ELR (cell line): ENCODE measurements around the gene GTPBP6.
"Not testable (repeated sequence)": the region's sequence is repeated elsewhere in the genome, so short reads cannot be mapped to it uniquely, and the experiment has no call there.

Experiments
- DNase-seq: peaks from one replicate; pipeline ENCODE4 v3.0.0-alpha.2; 2015; ENCODE audit warnings: low read depth

GTPBP6 gene

GRCh38 chrX:290476-291166, 28.0 kb downstream of the GTPBP6 start:
- no peak for DNase-seq

- no peak for DNase-seq
Measured at GRCh38 chrX:288561-288991, 30.0 kb downstream of the GTPBP6 start.

GRCh38 chrX:287670-288069, 30.9 kb downstream of the GTPBP6 start:
- no peak for DNase-seq

- DNase-seq, result no peak
Measured at GRCh38 chrX:285076-285677, 33.4 kb downstream of the GTPBP6 start.

DNA sequence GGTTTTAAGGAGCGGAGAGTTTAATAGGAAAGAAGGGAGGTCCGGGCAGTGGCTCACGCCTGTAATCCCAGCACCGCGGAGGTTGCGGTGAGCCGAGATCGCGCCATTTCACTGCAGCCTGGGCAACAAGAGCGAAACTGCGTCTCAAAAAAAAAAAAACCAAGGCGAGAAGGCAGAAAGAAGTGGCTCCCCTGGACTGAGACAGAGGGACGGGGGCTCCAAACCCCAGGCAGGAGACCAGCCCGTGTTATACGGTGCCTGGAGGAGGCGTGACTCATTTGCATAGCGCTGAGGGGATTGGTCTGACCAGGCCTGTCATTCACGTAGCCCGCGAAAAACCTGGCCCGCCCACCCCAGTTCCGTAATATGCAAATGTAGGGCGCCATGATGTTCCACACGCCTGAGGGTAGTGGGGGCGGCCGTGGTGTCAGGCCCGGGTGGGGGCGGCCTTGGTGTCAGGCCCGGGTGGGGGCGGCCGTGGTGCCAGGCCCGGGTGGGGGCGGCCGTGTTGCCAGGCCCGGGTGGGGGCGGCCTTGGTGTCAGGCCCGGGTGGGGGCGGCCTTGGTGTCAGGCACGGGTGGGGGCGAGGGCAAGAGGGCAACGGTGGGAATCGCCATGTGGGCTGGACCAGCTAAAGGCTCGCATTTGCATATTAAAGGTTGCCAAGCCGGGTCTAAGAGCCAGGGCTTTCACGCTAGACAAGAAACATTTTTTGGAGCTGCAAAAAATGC, 35.3 kb downstream of the GTPBP6 start:
- peak; percentile 92 for DNase-seq

DNA sequence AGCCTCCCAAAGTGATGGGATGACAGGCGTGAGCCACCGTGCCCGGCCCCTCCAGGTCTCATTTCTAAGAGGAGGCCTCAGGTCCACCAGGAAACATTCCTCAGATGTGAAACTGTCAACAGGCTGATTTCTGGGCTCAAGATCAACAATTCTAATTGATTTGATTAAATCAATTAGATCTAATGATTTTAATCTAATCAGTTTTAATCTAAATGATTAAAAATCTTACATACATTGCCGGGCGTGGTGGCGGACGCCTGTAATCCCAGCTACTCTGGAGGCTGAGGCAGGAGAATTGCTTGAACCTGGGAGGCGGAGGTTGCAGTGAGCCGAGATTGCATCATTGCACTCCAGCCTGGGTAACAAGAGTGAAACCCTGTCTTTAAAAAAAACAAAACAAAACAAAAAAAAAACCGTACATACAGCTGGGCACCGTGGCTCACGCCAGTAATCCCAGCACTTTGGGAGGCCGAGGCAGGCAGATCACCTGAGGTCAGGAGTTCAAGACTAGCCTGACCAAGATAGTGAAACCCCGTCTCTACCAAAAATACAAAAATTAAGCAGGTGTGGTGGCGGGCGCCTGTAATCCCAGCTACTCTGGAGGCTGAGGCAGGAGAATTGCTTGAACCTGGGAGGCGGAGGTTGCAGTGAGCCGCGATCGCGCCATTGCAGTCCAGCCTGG, 36.5 kb downstream of the GTPBP6 start:
- DNase-seq, result not testable (repeated sequence)

- no peak for DNase-seq
Measured at GRCh38 chrX:281166-281999, 37.2 kb downstream of the GTPBP6 start, which contains the start of gene PLCXD1. Gene PLCXD1, plus strand, starts transcription at chrX:281381. Its CDS starts 2,807 bp downstream, at chrX:284188.

DNA sequence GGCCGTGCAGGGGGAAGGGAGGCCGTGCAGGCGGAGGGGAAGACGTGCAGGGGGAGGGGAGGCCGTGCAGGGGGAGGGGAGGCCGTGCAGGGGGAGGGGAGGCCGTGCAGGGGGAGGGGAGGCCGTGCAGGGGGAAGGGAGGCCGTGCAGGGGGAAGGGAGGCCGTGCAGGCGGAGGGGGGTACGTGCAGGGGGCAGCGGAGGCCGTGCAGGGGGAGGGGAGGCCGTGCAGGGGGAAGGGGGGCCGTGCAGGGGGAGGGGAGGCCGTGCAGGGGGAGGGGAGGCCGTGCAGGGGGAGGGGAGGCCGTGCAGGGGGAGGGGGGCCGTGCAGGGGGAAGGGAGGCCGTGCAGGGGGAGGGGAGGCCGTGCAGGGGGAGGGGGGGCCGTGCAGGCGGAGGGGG, 37.9 kb downstream of the GTPBP6 start:
- DNase-seq, result not testable (repeated sequence)

DNA sequence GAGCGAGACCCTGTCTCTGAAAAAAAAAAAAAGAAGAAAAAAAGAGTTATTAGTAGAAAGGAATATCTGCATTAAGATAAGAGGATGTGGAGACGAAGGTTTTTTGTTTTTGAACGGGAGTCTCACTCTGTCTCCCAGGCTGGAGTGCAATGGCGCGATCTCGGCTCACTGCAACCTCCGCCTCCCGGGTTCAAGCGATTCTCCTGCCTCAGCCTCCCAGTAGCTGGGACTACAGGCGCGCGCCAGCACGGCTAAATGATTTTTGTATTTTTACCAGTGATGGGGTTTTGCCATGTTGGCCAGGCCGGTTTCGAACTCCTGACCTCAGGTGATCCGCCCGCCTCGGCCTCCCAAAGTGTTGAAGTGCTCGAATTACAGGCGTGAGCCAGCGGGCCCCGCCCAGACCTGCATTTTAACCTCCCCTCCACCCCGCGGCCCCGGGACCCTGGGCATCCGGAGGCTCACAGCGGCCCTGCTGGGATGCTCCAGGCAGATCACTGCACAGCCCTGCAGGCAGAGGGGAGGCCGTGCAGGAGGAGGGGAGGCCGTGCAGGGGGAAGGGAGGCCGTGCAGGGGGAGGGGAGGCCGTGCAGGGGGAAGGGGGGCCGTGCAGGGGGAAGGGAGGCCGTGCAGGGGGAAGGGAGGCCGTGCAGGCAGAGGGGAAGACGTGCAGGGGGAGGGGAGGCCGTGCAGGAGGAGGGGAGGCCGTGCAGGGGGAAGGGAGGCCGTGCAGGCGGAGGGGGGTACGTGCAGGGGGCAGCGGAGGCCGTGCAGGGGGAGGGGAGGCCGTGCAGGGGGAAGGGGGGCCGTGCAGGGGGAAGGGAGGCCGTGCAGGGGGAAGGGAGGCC, 38.6 kb downstream of the GTPBP6 start:
- DNase-seq, result not testable (repeated sequence)

DNA sequence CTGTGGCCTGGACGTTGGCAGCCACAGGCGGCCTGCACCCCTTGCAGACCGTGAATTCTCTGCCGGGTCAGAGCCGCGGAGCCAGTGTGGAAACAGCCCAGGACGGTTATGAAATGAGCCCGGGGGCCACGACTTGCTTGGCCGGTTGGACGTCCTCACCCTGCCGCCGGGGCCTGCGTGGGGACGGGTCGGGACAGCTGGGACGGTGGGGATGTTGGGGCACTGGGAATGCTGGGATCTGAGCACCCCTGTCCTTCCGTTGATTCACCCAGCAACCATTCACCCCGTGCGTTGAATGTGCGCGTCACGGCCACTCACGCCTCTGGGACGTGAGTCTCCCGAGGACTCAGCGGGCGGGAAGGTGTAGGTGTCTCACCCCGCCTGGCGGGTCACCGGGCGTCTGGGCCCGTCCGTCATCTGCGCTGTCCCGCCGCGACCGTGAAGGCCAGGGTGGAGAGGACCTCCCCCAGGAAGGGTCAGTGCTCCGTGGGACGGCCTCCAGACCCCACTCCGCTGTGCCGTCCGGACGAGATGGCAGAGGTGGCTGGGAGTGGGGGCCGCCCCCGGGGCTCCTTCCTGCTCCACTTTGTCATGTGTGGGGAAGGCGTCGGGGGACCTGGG, 41.9 kb downstream of the GTPBP6 start:
- DNase-seq, result peak; percentile 93

GRCh38 chrX:275967-276580, 42.5 kb downstream of the GTPBP6 start:
- peak; percentile 69 for DNase-seq

- no peak for DNase-seq
Measured at GRCh38 chrX:275476-275966, 43.1 kb downstream of the GTPBP6 start.

DNA sequence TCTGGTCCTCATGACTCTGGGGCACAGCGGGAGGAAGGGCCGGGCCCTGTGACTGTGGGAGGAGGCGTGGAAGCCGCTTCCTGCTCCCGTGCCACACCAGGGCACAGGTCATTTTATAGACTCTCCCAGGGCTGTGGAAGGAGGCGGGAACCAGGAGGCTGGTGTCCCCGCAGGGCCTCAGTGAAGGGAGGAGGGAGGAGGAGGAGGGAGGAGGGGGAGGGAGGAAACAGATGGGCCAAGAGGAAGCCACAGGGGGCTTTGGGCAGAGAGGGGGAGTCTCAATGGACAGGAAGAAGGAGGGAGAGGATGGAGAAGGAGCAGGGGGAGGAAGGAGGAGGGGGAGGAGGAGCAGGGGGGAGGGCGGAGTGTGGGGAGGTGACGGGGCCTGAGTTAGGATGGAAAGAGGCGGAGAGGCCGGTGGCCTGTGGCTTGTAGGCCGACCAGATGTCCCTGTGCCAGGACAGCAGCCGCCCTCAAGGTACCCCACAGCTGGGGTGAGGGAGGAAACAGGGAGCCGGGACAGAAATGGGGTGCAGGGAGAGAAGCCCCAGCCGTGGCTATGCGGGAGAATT, 43.6 kb downstream of the GTPBP6 start:
- DNase-seq, result no peak

DNA sequence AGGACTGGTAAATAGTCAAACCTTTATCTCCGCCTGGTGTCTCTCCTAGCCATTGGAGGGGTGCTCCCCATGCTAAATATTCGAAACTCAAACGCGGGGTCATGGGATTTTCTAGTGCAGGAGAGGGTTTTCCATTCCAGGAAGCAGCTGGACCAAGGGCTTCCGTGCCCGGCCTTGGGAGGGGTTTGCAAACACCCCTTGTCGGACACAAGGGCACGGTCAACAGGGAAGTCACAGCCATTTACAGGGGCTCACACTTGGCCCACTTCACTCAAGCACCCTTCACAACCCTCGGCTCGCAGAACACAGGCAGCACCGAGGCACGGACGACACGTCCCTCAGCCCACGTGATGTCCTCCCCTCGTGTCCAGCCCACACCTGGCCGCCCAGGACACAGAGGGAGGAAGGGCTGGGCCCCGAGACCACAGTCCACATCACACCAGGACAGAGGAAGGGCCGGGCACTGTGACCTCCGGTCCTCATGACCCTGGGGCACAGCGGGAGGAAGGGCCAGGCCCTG, 47.7 kb downstream of the GTPBP6 start:
- no peak for DNase-seq

DNA sequence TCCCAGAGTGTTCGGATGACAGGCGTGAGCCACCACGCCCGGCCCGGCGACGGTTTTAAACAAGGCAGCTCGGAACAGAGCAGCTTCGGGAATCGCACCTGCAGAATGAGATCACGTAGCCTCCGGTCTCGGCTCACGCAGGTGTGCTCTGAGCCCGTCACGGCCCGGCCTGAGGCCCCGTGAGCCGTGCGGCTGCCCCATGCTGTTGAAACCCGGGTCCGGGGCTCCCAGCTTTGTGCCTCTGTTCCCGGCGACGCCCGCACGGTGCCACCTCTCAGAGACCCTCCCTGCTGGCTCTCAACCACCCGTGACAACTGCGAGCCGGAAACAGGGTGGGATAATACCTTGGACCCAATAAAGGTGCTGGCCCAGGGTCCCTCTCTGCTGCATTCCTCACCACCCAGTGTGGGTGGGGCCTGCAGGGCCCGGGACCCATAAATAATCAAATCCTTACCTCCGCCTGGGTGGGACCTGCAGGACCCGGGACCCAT, 50.8 kb downstream of the GTPBP6 start:
- DNase-seq, result no peak

- no peak for DNase-seq
Measured at GRCh38 chrX:265502-265901, 53.1 kb downstream of the GTPBP6 start.

DNA sequence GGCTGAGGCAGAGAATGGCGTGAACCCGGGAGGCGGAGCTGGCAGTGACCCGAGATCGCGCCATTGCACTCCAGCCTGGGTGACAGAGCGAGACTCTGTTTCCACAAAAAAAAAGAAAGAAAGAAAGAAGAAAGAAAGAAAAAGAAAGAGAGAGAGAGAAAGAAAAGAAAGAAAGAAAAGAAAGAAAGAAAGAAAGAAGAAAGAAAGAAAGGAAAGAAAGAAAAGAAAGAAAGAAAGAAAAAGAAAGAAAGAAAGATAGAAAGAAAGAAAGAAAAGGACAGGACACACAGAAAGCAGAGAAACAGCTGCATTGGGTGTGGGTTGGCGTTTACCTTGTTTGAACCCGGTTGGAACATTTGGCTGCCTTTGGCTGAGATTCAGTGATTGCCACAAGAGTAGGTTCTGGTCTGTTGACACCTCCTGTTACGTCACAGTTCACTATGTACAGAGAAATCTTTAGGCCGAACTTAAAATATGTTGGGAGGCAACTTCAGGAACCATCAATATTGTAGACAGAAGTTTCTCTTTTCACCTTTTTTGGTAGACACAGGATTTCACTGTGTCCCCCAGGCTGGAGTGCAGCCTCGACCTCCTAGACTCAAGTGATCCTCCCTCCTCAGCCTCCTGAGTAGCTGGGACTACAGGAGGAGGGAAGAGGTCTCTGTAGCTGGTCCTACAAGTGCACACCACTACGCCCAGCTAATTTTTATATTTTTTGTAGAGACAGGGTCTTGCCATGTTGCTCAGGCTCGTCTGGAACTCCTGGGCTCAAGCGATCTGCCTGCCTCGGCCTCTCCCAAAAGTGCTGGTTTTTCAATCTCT, 53.8 kb downstream of the GTPBP6 start:
- no peak for DNase-seq

- DNase-seq, result not testable (repeated sequence)
Measured at GRCh38 chrX:264006-264405, 54.6 kb downstream of the GTPBP6 start.
